Uterine smooth muscle cell (primary cell): Measurements from ENCODE around the gene SIPA1L3. TPM values are rescaled to one million over a fixed set of nuclear protein-coding genes. Genes with fewer than 3 reads are reported as not detected.

Source experiments
- total RNA-seq: library from RNA; depleted of rRNA; stranded (reverse); fragments of >200 nt; gene quantifications from 2 replicates; pipeline ENCODE4 v1.2.3, GENCODE V29; 2014

Gene SIPA1L3, protein sequence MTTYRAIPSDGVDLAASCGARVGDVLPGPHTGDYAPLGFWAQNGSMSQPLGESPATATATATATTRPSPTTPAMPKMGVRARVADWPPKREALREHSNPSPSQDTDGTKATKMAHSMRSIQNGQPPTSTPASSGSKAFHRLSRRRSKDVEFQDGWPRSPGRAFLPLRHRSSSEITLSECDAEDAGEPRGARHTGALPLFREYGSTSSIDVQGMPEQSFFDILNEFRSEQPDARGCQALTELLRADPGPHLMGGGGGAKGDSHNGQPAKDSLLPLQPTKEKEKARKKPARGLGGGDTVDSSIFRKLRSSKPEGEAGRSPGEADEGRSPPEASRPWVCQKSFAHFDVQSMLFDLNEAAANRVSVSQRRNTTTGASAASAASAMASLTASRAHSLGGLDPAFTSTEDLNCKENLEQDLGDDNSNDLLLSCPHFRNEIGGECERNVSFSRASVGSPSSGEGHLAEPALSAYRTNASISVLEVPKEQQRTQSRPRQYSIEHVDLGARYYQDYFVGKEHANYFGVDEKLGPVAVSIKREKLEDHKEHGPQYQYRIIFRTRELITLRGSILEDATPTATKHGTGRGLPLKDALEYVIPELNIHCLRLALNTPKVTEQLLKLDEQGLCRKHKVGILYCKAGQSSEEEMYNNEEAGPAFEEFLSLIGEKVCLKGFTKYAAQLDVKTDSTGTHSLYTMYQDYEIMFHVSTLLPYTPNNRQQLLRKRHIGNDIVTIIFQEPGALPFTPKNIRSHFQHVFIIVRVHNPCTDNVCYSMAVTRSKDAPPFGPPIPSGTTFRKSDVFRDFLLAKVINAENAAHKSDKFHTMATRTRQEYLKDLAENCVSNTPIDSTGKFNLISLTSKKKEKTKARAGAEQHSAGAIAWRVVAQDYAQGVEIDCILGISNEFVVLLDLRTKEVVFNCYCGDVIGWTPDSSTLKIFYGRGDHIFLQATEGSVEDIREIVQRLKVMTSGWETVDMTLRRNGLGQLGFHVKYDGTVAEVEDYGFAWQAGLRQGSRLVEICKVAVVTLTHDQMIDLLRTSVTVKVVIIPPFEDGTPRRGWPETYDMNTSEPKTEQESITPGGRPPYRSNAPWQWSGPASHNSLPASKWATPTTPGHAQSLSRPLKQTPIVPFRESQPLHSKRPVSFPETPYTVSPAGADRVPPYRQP (N-terminal part only)
- 12.7 and 15.4 TPM in 2 replicates for total RNA-seq

GRCh38 chr19:37906869-37907734, at the start of gene SIPA1L3:
TSS of gene SIPA1L3 (plus strand) at chr19:37907208. CDS start at chr19:38081566, 174,358 bp downstream.

DNA sequence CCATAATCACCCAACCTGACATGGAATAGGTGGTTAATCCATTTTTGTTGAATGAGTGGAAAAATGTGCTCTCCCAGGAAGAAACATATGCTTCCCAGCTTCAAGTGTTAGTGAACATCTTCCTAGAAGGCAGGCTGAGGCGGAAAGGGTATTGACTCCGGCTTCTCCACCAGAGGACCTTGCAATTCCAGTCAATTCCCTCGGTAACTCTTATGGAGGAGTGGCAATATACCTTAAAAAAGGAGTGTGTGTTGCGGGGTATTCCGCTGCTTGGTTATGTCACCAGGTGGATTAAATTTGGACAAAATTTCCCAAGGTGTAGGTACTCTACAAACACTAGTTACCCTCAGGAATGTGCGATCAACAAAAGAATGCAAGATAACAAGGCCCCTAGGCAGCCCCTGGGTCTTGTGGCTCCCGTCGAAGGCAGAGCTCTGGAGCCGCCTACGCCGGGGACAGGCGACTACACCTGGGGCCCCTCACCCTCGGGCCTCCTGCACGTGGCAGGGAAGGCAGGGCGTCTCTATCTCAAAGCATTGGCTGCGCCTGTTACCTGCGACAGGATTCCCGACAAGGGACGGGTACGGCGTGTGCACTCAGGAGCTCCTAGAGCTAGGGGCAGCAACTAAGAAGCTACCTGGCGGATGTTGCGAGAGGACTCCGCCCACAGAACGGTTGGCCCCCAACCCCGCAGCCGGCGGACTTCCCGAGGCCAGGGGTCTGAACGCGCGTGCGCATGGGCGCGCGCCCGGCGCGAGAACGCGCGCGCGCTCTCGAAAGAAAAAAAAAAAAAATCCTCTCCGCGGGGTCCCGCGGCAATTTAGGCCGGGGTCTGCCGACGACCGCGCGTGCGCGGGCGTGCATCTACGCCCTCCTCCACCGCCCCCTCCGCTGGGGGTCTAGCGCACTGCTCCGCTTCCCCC, 801 bp upstream of the SIPA1L3 start, which contains the start of gene WDR87:
TSS of gene WDR87 (minus strand) at position 649 of the 923 bp plus-strand sequence. CDS start 8,355 bp downstream, outside the sequence.

GRCh38 chr19:38224014-38224862, 317.2 kb downstream of the SIPA1L3 start, which contains the start of gene DPF1:
TSS of gene DPF1 (minus strand) at chr19:38224222. CDS start at chr19:38224142, 80 bp downstream.

Other genes starting within 250 kb of the SIPA1L3 start
- 4.5 and 6.7 TPM in 2 replicates for gene ZNF607, start 187.4 kb upstream of the SIPA1L3 start, total RNA-seq
- 6.9 and 7.1 TPM in 2 replicates for gene ZNF573, start 127.6 kb upstream of the SIPA1L3 start, total RNA-seq
- not detected in 2 replicates for gene WDR87, start 614 bp upstream of the SIPA1L3 start, total RNA-seq